Stomach (tissue), 4 donors: Measurements from ENCODE around the gene SYNJ2.

Experiments used
- EP300 ChIP-seq: sonication (generic); formaldehyde crosslinking; IDR thresholded peaks from one replicate; pipeline ENCODE4 v1.6.1; 2017; ENCODE audit warnings: antibody characterized with exemption
- POLR2A ChIP-seq, 4 donors: fragments of 450-650 bp; IDR thresholded peaks; one replicate each; pipeline ENCODE4 v1.6.1; 2016; ENCODE audit warnings: antibody characterized with exemption in 4 of 4, control low read depth in 2 of 4, mild to moderate bottlenecking in 1 of 4, moderate library complexity in 1 of 4
- POLR2AphosphoS5 ChIP-seq, 3 donors: sonication (generic); formaldehyde crosslinking; IDR thresholded peaks; one replicate each; pipeline ENCODE4 v1.6.1; 2016; ENCODE audit warnings: antibody characterized with exemption in 3 of 3
- TF ChIP-seq, protein P1 (sequence below), 7 experiments: fragments of 450-650 bp in 4 of 7; fragments of 200-600 bp in 3 of 7; sonication (generic) in 3 of 7; IDR thresholded peaks; one replicate each; pipeline ENCODE4 v1.5.1; 2016 to 2019; ENCODE audit warnings: antibody characterized with exemption in 7 of 7, control low read depth in 2 of 7, mild to moderate bottlenecking in 1 of 7

DNA sequence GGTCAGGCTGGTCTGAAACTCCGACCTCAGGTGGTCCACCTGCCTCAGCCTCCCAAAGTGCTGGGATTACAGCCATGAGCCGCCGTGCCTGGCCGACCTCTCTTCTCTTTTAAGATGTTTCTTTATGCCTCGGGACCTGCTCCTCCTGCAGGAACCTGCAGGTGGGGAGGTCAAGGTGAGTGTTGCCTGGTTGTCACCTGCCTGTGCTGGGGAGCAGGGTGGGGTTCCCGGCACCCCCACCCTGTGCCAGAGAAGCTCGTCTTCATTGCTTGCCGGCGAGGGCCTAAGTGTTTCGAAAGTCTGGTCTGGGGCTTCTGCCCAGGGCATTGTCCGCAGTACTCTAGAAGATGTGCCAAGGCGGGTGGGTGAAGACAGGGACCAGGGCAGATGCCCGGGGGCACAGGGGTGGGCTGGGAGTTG is 36.0 kb downstream of the SYNJ2 start:
- TF ChIP-seq, protein P1, sequence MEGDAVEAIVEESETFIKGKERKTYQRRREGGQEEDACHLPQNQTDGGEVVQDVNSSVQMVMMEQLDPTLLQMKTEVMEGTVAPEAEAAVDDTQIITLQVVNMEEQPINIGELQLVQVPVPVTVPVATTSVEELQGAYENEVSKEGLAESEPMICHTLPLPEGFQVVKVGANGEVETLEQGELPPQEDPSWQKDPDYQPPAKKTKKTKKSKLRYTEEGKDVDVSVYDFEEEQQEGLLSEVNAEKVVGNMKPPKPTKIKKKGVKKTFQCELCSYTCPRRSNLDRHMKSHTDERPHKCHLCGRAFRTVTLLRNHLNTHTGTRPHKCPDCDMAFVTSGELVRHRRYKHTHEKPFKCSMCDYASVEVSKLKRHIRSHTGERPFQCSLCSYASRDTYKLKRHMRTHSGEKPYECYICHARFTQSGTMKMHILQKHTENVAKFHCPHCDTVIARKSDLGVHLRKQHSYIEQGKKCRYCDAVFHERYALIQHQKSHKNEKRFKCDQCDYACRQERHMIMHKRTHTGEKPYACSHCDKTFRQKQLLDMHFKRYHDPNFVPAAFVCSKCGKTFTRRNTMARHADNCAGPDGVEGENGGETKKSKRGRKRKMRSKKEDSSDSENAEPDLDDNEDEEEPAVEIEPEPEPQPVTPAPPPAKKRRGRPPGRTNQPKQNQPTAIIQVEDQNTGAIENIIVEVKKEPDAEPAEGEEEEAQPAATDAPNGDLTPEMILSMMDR (IDR thresholded peaks at IDR 0.05), result no peak
- TF ChIP-seq POLR2A (IDR thresholded peaks at IDR 0.05) (no peak), EP300 (no peak), POLR2AphosphoS5 (IDR thresholded peaks at IDR 0.05) (no peak)
